ENCODE data around the gene NF1. TPM values are rescaled to one million over a fixed set of nuclear protein-coding genes. Genes with fewer than 3 reads are reported as not detected.

The NF1 gene
- polyA plus RNA-seq, 1 of the 3 experiments (the other 2 are of a cell fraction), result 19.6 TPM

DNA sequence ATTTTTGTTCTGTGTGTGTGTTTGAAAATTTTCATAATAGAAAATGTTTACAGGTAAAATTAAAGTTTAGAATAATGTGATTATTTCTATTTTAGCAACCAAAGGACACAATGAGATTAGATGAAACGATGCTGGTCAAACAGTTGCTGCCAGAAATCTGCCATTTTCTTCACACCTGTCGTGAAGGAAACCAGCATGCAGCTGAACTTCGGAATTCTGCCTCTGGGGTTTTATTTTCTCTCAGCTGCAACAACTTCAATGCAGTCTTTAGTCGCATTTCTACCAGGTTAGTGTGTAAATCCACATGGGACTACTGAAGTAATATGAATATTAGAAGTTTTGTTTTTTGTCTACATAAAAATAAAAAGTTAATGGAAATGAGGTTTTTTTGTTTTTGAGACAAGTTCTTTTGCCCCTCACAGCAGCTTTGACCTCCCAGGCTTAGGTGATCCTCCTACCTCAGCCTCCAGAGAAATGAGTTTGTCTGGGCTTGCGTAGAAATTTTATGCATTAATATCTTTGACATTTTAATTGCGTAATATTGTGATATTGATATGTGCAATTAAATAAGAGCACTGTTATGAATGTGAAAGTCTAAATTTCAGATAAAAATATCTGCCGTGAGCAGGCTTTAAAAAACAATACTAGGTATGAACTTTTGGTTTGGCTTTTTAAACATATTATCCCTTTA is 68.5 kb downstream of the NF1 start:
- H3K27ac ChIP-seq (ENCODE audit: low read depth in 2 of 2, low read length in 1 of 2), result no peak overlapping the region
- CTCF ChIA-PET, result no interaction called here
- H3K9me2 ChIP-seq, result no peaks in the 10 kb centered on the region
- H3K4me3 ChIP-seq (ENCODE audit: low read depth in 2 of 2, low read length in 1 of 2), result no peak overlapping the region
- H3K4me2 ChIP-seq, result no peak overlapping the region
- no peak for DNase-seq
- 0 out of 4 replicates have a peak, but pooled peaks cover 0 to 1% of the 10 kb centered on the region in 2 experiments for H3K4me1 ChIP-seq (ENCODE audit: control insufficient read depth in 1 of 2, insufficient read depth in 2 of 2, low read depth in 1 of 2, low read length in 1 of 2)
- POLR2A ChIA-PET, result no interaction called here
- H3K79me2 ChIP-seq (ENCODE audit: insufficient read depth), result 0 out of 2 replicates have a peak, but pooled peaks cover 8% of the 10 kb centered on the region
- no peak overlapping the region for H3K9ac ChIP-seq
- no peaks in the 10 kb centered on the region for H3K9me3 ChIP-seq
- H2AFZ ChIP-seq (ENCODE audit: low read depth), result no peak overlapping the region
- H3F3A ChIP-seq (replicated peaks; ENCODE audit: insufficient read depth), result peaks cover 9% of the 10 kb centered on the region
- peaks cover 29 to 44% of the 10 kb centered on the region in 2 experiments for H3K36me3 ChIP-seq (replicated peaks in 1 of 2; ENCODE audit: control insufficient read depth in 1 of 2, insufficient read depth in 2 of 2, low read length in 1 of 2)
- no peaks in the 10 kb centered on the region for H3K27me3 ChIP-seq (ENCODE audit: insufficient read depth)
- 92% methylated on average over 7 of the region's 7 CpGs for WGBS (ENCODE audit: low lambda C conversion rate)
- H4K20me1 ChIP-seq (ENCODE audit: insufficient read depth), result no peaks in the 10 kb centered on the region
- TF ChIP-seq SMC3 (IDR thresholded peaks at IDR 0.05; ENCODE audit: low read depth, low read length) (no peak), ZBTB33 (IDR thresholded peaks at IDR 0.05; ENCODE audit: borderline replicate concordance, low read depth) (no peak), EP300 (IDR thresholded peaks at IDR 0.05; ENCODE audit: borderline replicate concordance in 1 of 2, low read depth in 1 of 2, low read length in 1 of 2) (no peak), MXI1 (IDR thresholded peaks at IDR 0.05; ENCODE audit: low read depth, low read length) (no peak), GABPA (IDR thresholded peaks at IDR 0.05; ENCODE audit: low read depth) (no peak), ELF1 (IDR thresholded peaks at IDR 0.05) (no peak), TEAD4 (IDR thresholded peaks at IDR 0.05; ENCODE audit: borderline replicate concordance, insufficient read depth) (no peak), FOXM1 (IDR thresholded peaks at IDR 0.05; ENCODE audit: low read depth) (no peak), NRF1 (IDR thresholded peaks at IDR 0.05; ENCODE audit: low read depth, low read length) (no peak), NFIC (IDR thresholded peaks at IDR 0.05; ENCODE audit: borderline replicate concordance) (no peak), RCOR1 (IDR thresholded peaks at IDR 0.05; ENCODE audit: low read length) (no peak)
- TF ChIP-seq, protein P1, sequence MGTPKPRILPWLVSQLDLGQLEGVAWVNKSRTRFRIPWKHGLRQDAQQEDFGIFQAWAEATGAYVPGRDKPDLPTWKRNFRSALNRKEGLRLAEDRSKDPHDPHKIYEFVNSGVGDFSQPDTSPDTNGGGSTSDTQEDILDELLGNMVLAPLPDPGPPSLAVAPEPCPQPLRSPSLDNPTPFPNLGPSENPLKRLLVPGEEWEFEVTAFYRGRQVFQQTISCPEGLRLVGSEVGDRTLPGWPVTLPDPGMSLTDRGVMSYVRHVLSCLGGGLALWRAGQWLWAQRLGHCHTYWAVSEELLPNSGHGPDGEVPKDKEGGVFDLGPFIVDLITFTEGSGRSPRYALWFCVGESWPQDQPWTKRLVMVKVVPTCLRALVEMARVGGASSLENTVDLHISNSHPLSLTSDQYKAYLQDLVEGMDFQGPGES (IDR thresholded peaks at IDR 0.05; ENCODE audit: low read depth, low read length), result no peak
- TF ChIP-seq, protein P2, sequence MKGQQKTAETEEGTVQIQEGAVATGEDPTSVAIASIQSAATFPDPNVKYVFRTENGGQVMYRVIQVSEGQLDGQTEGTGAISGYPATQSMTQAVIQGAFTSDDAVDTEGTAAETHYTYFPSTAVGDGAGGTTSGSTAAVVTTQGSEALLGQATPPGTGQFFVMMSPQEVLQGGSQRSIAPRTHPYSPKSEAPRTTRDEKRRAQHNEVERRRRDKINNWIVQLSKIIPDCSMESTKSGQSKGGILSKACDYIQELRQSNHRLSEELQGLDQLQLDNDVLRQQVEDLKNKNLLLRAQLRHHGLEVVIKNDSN (IDR thresholded peaks at IDR 0.05; ENCODE audit: borderline replicate concordance, low read depth), result no peak
- TF ChIP-seq, protein P3, sequence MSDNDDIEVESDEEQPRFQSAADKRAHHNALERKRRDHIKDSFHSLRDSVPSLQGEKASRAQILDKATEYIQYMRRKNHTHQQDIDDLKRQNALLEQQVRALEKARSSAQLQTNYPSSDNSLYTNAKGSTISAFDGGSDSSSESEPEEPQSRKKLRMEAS (IDR thresholded peaks at IDR 0.05; ENCODE audit: low read depth), result no peak
